Stimulated activated CD4-positive, alpha-beta T cell treated with anti-CD3 and anti-CD28 coated beads, Interleukin-4, amount 100 ng/mL, for 4 hours (primary cell): ENCODE results near the gene MLXIPL.
"Not testable (repeated sequence)": the region's sequence is repeated elsewhere in the genome, so short reads cannot be mapped to it uniquely, and the experiment has no call there.

Source experiments
- DNase-seq, 2 experiments: peaks; one replicate each; pipeline ENCODE4 v3.0.0-alpha.2; 2020

The MLXIPL gene

GRCh38 chr7:73577627-73578341 lies 46.5 kb downstream of the MLXIPL start:
- no peak for DNase-seq

- no peak for DNase-seq
These were observed 50.5 kb downstream of the MLXIPL start for GRCh38 chr7:73573791-73574190.

GRCh38 chr7:73573276-73573675 lies 51.0 kb downstream of the MLXIPL start:
- DNase-seq, result no peak

- DNase-seq, result no peak
These were observed 51.5 kb downstream of the MLXIPL start for GRCh38 chr7:73572767-73573186.

- no peak for DNase-seq
These were observed 53.3 kb downstream of the MLXIPL start for GRCh38 chr7:73570977-73571376.

- DNase-seq, result no peak
These were observed 53.8 kb downstream of the MLXIPL start for GRCh38 chr7:73570521-73570920.

- DNase-seq, result no peak
These were observed 55.2 kb downstream of the MLXIPL start for GRCh38 chr7:73569042-73569608.

- no peak for DNase-seq
These were observed 56.3 kb downstream of the MLXIPL start for GRCh38 chr7:73567846-73568685.

GRCh38 chr7:73567140-73567539 lies 57.2 kb downstream of the MLXIPL start:
- DNase-seq, result no peak

GRCh38 chr7:73566431-73566830 lies 57.9 kb downstream of the MLXIPL start:
- not testable (repeated sequence) for DNase-seq

- no peak for DNase-seq
These were observed 58.5 kb downstream of the MLXIPL start for GRCh38 chr7:73565675-73566340.

- DNase-seq, result no peak
These were observed 64.0 kb downstream of the MLXIPL start for GRCh38 chr7:73560109-73560835.

GRCh38 chr7:73557397-73558257 lies 66.7 kb downstream of the MLXIPL start, which contains the start of gene BCL7B:
BCL7B (minus strand) TSS chr7:73557690; CDS start chr7:73557578, 112 bp downstream.
- peak; percentile 73 to 77 for DNase-seq

GRCh38 chr7:73557108-73557396 lies 67.3 kb downstream of the MLXIPL start:
- DNase-seq, result peak; percentile 89

GRCh38 chr7:73556208-73557107 lies 67.9 kb downstream of the MLXIPL start:
- no peak for DNase-seq

- DNase-seq, result no peak
These were observed 68.8 kb downstream of the MLXIPL start for GRCh38 chr7:73555411-73555982.

- not testable (repeated sequence) for DNase-seq
These were observed 74.2 kb downstream of the MLXIPL start for GRCh38 chr7:73550093-73550492.

- no peak for DNase-seq
These were observed 75.1 kb downstream of the MLXIPL start for GRCh38 chr7:73549176-73549575.

- no peak for DNase-seq
These were observed 76.5 kb downstream of the MLXIPL start for GRCh38 chr7:73547841-73548240.

- no peak for DNase-seq
These were observed 79.6 kb downstream of the MLXIPL start for GRCh38 chr7:73544678-73545077.
